Measurements from ENCODE around the gene KRT75.
A peak's percentile ranks its signal among the peaks of the same experiment; 100 is the strongest.
"Not testable (repeated sequence)": the region's sequence is repeated elsewhere in the genome, so short reads cannot be mapped to it uniquely, and the experiment has no call there.

The KRT75 gene

DNA sequence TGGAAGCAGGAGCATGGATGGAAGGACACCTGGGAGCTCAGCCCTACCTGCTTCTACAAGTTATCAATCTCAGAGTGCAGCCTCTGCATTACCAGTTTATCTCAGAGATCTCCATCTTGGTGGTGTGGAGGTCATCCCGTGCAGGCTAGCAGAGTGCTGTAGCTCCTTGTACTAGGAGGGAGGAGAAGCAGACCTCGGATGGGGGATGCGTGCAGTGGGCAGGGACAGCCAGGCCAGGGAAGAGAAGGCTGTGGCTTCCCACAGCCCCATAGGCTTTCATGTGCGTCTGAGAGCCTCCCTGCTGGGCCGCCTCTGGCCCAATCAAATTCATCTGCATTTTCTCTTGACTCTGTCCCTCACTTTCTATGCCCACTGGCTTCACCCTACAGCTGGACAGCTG lies 19.2 kb downstream of the KRT75 start:
- DNase-seq = no peak

- no peak for DNase-seq
These were observed 20.3 kb downstream of the KRT75 start for GRCh38 chr12:52413782-52414345.

- DNase-seq = no peak
These were observed 21.0 kb downstream of the KRT75 start for GRCh38 chr12:52413202-52413601.

- DNase-seq = no peak
These were observed 22.4 kb downstream of the KRT75 start for GRCh38 chr12:52411815-52412214.

GRCh38 chr12:52410589-52411248 lies 23.5 kb downstream of the KRT75 start:
- DNase-seq = not testable (repeated sequence)

- DNase-seq = no peak
These were observed 26.3 kb downstream of the KRT75 start for GRCh38 chr12:52407918-52408317.

- no peak for DNase-seq
These were observed 28.2 kb downstream of the KRT75 start, which contains the start of gene KRT82 for GRCh38 chr12:52405922-52406385. Gene KRT82, minus strand, starts transcription at chr12:52406335. Its CDS starts 58 bp downstream, at chr12:52406277.

- DNase-seq = no peak
These were observed 29.2 kb downstream of the KRT75 start for GRCh38 chr12:52404951-52405350.

GRCh38 chr12:52403561-52403960 lies 30.6 kb downstream of the KRT75 start:
- DNase-seq = no peak

DNA sequence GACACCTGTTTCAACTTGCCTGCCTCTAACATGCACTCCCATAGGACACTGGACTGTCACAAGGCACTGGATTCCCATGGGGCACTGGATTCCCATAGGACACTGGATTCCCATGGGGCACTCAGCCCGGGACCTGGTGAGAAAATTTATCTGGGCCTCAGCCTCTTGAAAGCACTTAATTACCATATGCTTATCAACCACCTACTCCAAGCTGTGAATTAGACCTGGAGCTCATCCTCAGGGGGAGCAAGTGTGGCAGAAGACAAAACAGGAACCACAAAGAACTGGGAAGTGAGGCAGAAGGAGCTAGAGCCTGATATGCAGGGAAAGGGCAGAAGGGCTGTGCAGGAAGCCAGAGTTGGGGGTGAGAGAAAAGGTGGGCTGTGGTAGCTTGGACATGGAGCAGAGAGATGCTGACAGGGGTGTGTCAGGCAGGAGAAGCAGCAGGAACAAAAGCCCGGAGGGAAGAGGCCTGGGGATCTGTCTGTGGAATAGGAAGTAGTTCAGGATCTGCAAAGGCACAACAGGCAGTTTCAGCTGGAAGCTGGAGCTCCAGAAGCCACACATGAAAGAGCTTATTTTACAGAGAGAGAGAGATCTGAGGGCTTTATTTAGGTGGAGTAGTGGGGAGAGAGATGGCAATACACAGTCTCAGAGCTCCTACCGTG lies 31.2 kb downstream of the KRT75 start:
- DNase-seq = no peak

DNA sequence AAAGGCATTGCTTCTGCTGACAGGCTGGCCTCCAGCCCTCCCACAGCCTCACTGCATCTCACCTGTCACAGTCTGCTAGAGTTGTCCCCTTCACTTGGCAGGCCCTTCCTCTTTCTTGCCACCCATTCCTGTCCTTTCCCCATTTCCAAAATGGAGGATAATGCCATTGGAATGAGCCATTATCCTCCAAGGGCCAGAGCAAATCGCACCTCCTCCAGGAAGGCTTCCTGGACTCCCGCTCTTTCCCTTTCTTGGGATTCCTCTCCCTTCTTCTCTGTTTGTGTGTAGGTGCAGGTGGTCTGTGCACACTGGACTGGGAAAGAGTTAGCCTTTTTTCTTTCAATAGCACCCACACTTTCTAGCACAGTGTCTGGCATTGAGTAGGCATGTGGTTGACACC lies 31.8 kb downstream of the KRT75 start:
- DNase-seq = no peak

GRCh38 chr12:52401926-52402325 lies 32.2 kb downstream of the KRT75 start:
- no peak for DNase-seq

GRCh38 chr12:52401526-52401925 lies 32.6 kb downstream of the KRT75 start:
- DNase-seq = no peak

DNA sequence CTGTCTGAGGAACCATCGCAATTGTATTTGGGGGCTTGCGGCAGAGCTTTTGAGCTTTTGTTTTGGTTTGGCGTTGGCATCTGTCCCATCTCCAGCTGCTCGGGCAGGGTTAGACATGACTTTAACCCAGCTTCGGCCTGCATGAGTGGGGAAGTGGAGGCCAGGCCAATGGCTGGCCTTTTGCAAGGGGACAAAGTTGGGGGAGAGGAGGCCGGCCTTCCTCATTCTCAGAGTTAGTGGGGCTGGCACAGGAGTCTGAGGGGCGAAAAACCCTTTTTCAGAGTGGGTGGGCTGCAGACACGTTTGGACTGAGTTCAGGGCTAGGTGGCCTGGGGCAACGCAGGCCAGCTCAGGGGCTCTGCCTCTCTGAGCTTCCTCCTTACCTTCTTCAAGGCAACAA lies 33.3 kb downstream of the KRT75 start:
- DNase-seq = no peak

GRCh38 chr12:52399756-52400155 lies 34.4 kb downstream of the KRT75 start:
- no peak for DNase-seq

- no peak for DNase-seq
These were observed 36.0 kb downstream of the KRT75 start for GRCh38 chr12:52398176-52398575.

DNA sequence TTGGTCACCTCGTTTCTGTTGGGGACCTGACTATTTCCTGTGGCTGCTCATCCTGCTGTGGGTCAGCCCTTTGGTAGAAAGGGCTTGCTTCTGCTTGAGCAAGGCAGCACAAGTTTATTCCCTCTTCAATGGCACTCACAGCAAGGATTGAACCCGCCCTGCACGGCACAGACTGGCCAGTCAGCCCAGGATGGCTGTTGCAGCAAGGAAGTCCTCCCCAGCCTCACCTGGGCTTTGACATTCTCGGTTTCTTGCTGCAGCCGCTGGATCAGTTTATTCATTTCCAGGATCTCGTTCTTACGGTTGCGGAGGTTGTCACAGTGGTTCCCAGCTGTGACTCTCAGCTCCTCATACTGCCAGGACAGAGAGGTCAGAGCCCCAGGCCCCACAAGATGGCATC lies 37.5 kb downstream of the KRT75 start:
- DNase-seq = no peak

DNA sequence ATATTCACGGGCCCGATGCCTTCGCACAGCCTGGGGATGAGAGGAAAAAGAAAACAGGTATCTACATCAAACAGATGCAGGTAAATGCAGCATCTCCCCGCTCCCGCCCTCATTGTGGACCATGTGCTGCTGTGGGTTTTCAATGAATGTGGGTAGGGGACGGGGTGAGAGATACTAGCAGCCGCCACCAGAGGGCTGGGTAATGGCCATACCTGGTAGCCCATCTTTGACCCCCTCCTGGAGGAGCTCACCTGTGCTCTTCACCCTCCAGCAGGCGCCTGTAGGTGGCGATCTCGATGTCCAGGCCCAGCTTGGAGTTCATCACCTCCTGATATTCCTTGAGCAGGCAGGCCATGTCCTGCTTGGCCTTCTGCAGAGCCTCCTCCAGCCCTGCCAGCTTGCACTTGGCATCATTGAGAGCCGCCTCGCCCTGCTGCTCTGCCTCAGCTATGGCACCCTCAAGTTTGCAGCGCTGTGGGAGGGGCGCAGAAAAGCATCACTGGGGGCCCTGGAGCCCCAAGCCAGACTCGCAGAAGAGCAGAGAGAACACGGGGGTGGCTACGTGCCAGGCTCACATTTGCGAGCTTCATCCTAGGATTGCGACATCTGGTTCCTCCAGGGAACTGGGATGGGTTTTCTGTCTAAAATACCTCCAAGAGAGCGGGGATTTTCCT lies 38.3 kb downstream of the KRT75 start:
- peak; percentile 74 for DNase-seq

- no peak for DNase-seq
These were observed 39.2 kb downstream of the KRT75 start for GRCh38 chr12:52394836-52395405.

DNA sequence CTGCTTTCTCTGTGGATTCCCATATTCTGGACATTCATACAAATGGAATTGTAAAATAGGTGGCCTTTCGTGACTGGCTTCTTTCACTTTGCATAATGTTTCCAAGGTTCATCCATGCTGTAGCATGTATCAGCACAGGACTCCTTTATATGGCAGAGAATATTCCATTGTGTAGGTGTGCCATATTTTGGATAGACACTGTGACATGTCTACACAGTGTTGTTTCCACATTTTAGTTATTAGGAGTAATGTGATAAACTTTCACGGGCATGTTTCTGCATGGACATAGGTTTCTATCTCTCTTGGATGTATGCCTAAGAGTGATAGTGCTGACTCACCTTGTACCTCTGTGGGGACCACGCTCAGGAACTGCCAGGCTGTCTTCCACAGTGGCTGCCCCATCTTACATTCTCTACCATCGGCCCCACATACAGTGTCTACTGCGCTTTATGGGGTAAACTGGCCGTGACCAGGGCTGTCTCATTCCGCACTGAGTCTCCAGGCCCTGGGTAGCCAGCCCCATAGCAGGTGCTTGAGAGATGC lies 41.6 kb downstream of the KRT75 start:
- no peak for DNase-seq

DNA sequence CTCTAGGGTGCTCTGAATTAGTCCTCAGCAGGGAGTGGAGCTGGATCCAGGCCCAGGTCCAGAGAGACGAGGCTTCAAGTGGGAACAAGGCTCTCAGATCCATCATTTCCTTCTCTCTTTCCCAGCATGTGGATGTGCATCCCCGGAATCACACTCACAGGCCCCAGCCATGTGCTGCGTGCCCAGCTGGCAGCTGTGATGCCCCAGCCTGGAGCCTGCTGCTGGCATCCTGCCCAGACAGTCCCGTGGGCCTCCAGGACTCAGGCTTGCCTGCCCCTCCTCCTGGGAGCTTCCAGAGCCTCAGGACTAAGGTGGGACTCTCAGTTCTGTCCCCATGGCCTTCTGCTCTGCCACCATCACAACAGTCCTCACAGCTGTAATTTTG lies 42.6 kb downstream of the KRT75 start:
- DNase-seq = peak; percentile 67

DNA sequence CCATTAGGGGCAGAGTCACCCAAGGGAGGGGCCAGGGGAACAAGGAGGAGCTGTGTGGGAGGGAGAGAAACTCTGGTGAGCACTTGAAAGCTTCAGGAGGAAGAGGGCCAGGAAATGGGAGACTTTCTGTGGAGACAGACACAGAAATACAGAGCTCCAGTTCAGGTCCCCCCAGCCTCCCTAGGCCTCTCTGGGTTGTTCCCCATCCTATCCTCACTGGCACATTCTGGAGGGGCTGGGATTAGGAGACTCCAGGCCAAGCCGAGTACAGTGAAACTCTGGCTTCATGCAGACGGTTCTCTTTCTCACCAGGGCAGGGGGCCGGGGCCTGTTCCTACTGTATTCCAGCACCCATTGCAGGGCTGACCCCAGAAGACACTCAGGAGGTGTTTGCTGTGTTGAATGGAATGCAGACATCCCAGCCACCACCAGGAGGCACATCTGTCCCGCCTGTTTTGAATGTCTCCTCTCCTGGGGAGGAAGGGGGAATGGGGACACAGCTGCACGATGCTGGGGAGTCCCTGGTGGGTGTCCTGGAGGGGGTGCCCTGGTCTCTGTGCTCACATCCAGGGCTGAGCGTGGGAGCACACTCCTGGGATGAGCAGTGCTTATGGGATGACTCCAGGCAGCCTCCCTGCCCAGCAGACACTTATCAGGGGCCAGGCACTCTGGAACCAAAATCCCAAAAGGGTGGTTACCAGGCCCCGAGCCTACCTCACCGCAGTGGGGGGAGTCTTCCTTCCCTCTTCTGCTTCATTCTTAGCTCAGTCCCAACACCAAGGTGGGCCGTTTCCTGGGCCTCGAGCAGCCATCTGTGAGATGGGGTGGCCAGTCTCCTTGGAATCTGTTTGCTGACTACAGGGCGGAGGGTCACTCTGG lies 43.2 kb downstream of the KRT75 start:
- DNase-seq = no peak

Measured in NCI-H524 treated with DMSO at 0.1 percent for 48 hours (cell line).